ENCODE data around the gene PTPRCAP.
"Not testable (repeated sequence)": the region's sequence is repeated elsewhere in the genome, so short reads cannot be mapped to it uniquely, and the experiment has no call there.

PTPRCAP gene

GRCh38 chr11:67440229-67441097 is 3.0 kb upstream of the PTPRCAP start:
- DNase-seq (ENCODE audit: low read depth) = no peak

GRCh38 chr11:67439321-67440228 is 2.1 kb upstream of the PTPRCAP start:
- DNase-seq (ENCODE audit: low read depth) = no peak

DNA sequence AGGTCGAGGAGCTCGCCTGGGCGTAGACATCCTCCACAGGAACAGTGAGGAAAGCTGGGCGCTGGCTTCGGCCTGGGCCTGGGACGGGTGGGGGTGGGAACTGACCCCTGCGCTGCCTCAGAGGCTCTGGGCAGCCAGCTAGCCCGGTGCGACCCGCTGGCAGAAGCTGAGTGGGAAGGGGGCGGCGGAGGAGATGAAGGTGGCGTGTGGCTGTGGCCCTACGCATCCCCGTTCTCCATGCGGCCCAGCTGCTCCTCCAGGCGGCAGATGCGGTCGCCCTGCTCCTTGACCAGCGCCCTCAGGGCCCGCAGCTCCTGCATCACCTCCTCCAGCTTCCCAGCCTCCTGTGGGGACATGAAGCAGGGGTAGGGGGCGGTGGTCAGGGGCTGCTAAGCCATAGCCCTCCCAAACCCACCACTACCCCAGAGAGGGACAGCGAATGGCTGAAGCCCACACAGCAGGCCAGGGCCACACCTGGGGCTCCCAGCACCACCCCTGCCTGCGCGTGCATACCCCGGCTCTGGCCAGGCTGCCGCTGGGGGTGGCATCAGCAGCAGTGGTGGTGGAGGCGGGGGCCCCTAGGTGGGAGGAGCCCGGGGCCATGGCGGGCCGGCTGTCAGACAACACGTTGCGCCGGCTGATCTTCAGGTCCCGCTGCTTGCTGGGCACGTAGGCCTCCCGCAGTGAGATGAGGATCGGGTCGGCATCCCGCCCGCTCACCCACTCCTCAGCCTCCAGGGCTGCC is 848 bp upstream of the PTPRCAP start:
- no peak for DNase-seq (ENCODE audit: low read depth)

- no peak for DNase-seq (ENCODE audit: low read depth)
These were observed 301 bp upstream of the PTPRCAP start for GRCh38 chr11:67437809-67438157.

GRCh38 chr11:67436459-67437081 is 912 bp downstream of the PTPRCAP start:
- DNase-seq (ENCODE audit: low read depth) = no peak

GRCh38 chr11:67435727-67436458 is 1.6 kb downstream of the PTPRCAP start:
- DNase-seq (ENCODE audit: low read depth) = no peak

- no peak for DNase-seq (ENCODE audit: low read depth)
These were observed 2.3 kb downstream of the PTPRCAP start for GRCh38 chr11:67435031-67435726.

DNA sequence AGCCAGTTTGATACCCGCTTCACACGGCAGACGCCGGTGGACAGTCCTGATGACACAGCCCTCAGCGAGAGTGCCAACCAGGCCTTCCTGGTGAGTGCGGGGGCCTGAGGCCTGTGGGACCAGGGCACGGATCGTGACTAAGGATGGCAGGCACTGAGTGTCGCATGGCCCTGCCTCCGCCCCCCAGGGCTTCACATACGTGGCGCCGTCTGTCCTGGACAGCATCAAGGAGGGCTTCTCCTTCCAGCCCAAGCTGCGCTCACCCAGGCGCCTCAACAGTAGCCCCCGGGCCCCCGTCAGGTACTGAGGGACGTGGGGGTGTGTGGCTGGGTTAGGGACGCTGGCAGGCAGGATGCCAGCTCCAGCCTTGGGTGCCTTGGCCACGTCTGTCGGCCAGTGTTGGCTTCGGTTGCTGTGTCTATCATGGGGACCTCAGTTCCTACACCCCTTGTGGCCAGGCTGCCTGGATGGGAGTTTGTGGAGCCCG is 3.0 kb downstream of the PTPRCAP start:
- no peak for DNase-seq (ENCODE audit: low read depth)

GRCh38 chr11:67433536-67434394 is 3.7 kb downstream of the PTPRCAP start:
- no peak for DNase-seq (ENCODE audit: low read depth)

GRCh38 chr11:67432655-67433349 is 4.7 kb downstream of the PTPRCAP start:
- no peak for DNase-seq (ENCODE audit: low read depth)

DNA sequence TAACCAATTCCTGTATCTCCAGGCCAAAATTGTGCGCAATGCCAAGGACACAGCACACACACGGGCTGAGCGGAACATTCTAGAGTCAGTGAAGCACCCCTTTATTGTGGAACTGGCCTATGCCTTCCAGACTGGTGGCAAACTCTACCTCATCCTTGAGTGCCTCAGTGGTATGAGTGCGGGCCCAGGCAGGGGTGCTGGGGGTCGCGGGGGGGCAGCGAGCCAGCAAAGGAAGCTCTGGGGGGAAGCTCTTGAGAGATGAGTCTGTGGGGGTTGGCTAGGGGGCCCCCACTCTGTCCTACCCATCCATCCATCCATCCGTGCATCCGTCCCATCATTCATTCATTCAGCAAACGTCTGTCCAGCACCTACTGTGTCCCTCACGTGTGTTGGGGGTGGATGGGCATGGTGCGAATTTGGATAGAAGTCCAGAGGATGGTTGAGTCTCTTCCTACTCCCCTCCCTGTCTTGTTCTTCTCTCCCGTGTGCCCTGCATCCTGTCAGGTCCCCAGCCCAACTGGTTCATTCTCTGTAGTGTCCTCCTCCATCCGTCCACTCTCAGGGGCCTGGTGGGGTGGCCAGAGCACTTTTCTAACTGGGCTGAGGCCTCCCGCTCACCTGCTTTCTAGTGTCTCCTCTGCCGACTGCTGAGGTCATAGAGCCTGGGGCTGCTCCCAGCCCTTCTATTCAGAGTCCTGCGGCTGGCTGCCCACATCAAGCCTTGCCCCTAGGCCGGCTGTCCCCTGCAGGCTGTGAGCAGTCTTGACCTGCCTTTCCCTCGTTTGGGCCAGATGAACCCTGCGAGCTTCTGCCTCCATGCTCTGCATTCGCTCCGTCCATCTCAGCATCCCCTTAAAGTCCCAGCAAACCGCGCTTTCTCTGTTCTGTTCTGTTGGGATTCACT is 5.9 kb downstream of the PTPRCAP start:
- no peak for DNase-seq (ENCODE audit: low read depth)

DNA sequence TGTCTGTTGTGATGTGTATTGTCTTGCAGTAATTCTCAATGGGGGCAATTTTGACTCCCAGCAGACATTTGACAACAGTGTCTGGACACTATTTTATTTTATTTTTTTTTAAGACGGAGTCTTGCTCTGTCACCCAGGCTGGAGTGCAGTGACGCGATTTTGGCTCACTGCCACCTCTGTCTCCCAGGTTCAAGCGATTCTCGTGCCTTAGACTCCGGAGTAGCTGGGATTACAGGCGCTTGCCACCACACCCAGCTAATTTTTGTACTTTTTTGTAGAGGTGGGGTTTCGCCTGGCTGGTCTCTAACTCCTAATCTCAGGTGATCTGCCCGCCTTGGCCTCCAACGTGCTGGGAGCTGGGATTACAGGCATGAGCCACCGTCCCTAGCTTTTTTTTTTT is 7.8 kb downstream of the PTPRCAP start:
- DNase-seq (ENCODE audit: low read depth) = no peak

GRCh38 chr11:67429038-67429668 is 8.3 kb downstream of the PTPRCAP start:
- no peak for DNase-seq (ENCODE audit: low read depth)

DNA sequence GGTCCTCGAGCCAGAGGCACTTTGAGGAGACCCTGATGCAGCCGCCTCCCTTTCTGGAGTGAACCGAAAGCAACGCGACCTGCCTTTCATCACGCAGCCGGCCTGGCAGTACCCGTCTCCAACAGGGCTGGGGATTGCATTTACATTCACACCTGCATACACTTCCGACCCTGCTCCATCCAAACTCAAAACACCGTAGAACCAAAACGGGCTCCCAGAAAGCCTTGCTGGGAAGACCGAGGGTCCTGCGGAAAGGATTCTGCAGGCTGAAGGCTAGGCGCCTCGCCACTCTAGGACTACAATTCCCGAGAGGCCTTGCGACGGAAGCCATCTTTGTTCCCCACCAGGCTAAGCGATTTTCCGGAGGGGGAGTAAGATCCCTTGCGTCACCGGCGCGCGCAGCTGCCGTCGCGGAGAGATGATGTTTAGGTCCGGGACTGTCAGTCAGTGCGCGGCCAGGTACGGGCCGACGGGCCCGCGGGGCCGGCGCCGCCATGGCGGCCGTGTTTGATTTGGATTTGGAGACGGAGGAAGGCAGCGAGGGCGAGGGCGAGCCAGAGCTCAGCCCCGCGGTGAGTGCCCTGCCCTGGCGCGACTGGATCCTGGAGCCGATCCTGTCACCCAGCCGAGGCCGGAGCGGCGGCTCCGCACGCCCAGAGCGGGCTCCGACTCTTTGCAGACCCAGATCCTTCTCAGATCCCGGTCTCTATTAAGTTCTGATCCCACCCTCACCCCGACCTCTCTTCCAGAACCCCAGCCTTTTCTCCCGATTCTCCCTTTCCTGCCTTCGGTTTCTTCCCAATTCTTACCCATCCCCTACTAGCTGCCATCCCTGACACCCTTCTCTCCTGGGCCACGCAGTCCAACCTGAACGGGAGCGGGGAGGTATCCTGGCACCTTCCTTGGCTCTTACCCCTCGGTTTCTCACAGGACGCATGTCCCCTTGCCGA is 9.2 kb downstream of the PTPRCAP start, which contains the start of gene RPS6KB2:
TSS of gene RPS6KB2 (plus strand) at position 443 of the 950 bp plus-strand sequence. CDS start at position 495, 52 bp downstream.
- peak; percentile 98 for DNase-seq (ENCODE audit: low read depth)

GRCh38 chr11:67427364-67427859 is 10.1 kb downstream of the PTPRCAP start:
- not testable (repeated sequence) for DNase-seq (ENCODE audit: low read depth)
